Measurements from ENCODE around the gene OR6C4.
"Not testable (repeated sequence)": the region's sequence is repeated elsewhere in the genome, so short reads cannot be mapped to it uniquely, and the experiment has no call there.

OR6C4 gene

GRCh38 chr12:55549302-55549701 lies at the start of gene OR6C4:
OR6C4 (plus strand) TSS chr12:55549602; CDS start chr12:55551227, 1,625 bp downstream.
- DNase-seq = no peak

GRCh38 chr12:55499810-55500252 lies 49.6 kb upstream of the OR6C4 start:
- DNase-seq = no peak

- no peak for DNase-seq
Measured at GRCh38 chr12:55501601-55502000, 47.8 kb upstream of the OR6C4 start.

- no peak for DNase-seq
Measured at GRCh38 chr12:55515696-55516095, 33.7 kb upstream of the OR6C4 start.

- no peak for DNase-seq
Measured at GRCh38 chr12:55516391-55516790, 33.0 kb upstream of the OR6C4 start.

- DNase-seq = not testable (repeated sequence)
Measured at GRCh38 chr12:55548235-55548634, 1.2 kb upstream of the OR6C4 start.

- no peak for DNase-seq
Measured at GRCh38 chr12:55548756-55549155, 646 bp upstream of the OR6C4 start.

- no peak for DNase-seq
Measured at GRCh38 chr12:55554296-55554695, 4.9 kb downstream of the OR6C4 start.

- not testable (repeated sequence) for DNase-seq
Measured at GRCh38 chr12:55570060-55570459, 20.7 kb downstream of the OR6C4 start.

GRCh38 chr12:55570689-55571088 lies 21.3 kb downstream of the OR6C4 start:
- not testable (repeated sequence) for DNase-seq

GRCh38 chr12:55572168-55572567 lies 22.8 kb downstream of the OR6C4 start, which contains the start of gene OR2AP1:
OR2AP1 (plus strand) TSS chr12:55572468; CDS start chr12:55574415, 1,947 bp downstream.
- DNase-seq = no peak

GRCh38 chr12:55582066-55582465 lies 32.7 kb downstream of the OR6C4 start:
- DNase-seq = no peak

GRCh38 chr12:55585817-55586216 lies 36.4 kb downstream of the OR6C4 start:
- DNase-seq = no peak

- not testable (repeated sequence) for DNase-seq
Measured at GRCh38 chr12:55590152-55590551, 40.8 kb downstream of the OR6C4 start.
